Tibial artery (tissue), 4 donors: ENCODE measurements around the gene ABCG1.

ENCODE experiments used
- DNase-seq, 2 donors: peaks; one replicate each; pipeline ENCODE4 v3.0.0-alpha.2; 2019
- H3K27ac ChIP-seq, 2 donors: fragments of 200-600 bp; sonication (generic) in 1 of 2; 1 replicate in 1 of 2; 2 replicates in 1 of 2; pipeline ENCODE4 v1.5.1; 2018 to 2019; ENCODE audit warnings: mild to moderate bottlenecking in 1 of 2
- H3K27me3 ChIP-seq, 2 donors: fragments of 200-600 bp; sonication (generic) in 1 of 2; one replicate each; pipeline versions ENCODE4 v1.5.1 to v1.6.0; 2016 to 2019
- H3K36me3 ChIP-seq, 3 donors: fragments of 200-600 bp; sonication (generic) in 2 of 3; one replicate each; pipeline ENCODE4 v1.5.1; 2016 to 2019; ENCODE audit warnings: mild to moderate bottlenecking in 2 of 3
- H3K4me1 ChIP-seq, 4 donors: fragments of 200-600 bp; sonication (generic) in 2 of 4; 1 replicate in 3 of 4; 2 replicates in 1 of 4; pipeline ENCODE4 v1.5.1; 2016 to 2019
- H3K4me3 ChIP-seq, 2 donors: fragments of 200-600 bp; sonication (generic) in 1 of 2; 1 replicate in 1 of 2; 2 replicates in 1 of 2; pipeline ENCODE4 v1.5.1; 2018 to 2019; ENCODE audit warnings: mild to moderate bottlenecking in 2 of 2
- H3K9me3 ChIP-seq, 3 donors: fragments of 200-600 bp; sonication (generic) in 1 of 3; one replicate each; pipeline ENCODE4 v1.5.1; 2016 to 2019
- CTCF ChIP-seq, 2 experiments: fragments of 200-600 bp in 1 of 2; fragments of 450-650 bp in 1 of 2; IDR thresholded peaks; one replicate each; pipeline ENCODE4 v1.5.1; 2017 to 2019; ENCODE audit warnings: antibody characterized with exemption in 2 of 2, mild to moderate bottlenecking in 1 of 2, moderate library complexity in 1 of 2
- intact Hi-C: fragments of 100-400 bp; cut with DNase I; formaldehyde crosslinking; loops from one replicate; pipeline ENCODE4 v1.15.0; 2023; ENCODE audit warnings: low total_unique reads

Gene ABCG1

DNA sequence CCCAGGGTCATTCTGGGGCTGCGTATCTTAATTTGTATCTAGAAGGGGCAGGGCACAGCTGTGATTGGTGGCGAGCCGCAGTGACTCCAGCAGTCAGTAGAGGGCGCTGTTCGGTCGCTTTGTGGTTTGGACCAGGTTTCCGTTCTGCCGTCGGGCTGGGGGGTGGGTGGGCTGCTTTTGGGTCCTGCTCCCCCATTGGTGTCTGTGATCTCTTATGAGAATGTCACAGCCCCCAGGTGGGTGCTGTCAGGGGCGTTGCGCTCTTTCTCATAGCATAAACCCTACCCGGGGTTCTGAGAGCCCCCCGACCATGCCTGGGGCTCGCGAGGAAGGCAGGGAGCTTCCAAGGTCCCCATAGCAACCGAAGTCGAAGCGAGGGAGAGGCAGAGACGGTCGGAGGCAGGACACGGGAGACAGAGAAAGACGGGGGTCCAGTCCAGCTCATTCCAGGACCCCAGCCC lies 90.8 kb downstream of the ABCG1 start:
- Histone ChIP-seq H3K27me3 (peaks cover 0 to 82% of the 10 kb centered on the region in 2 donors), H3K36me3 (no peaks in the 10 kb centered on the region), H3K4me3 (no peak overlapping the region), H3K27ac (no peak overlapping the region), H3K4me1 (peaks cover 0 to 5% (median 0%) of the 10 kb centered on the region in 4 donors), H3K9me3 (no peaks in the 10 kb centered on the region)
- no peak for DNase-seq
- intact Hi-C loops, result no loop called here
- TF ChIP-seq CTCF (IDR thresholded peaks at IDR 0.05), result peak; percentile 34 to 52

DNA sequence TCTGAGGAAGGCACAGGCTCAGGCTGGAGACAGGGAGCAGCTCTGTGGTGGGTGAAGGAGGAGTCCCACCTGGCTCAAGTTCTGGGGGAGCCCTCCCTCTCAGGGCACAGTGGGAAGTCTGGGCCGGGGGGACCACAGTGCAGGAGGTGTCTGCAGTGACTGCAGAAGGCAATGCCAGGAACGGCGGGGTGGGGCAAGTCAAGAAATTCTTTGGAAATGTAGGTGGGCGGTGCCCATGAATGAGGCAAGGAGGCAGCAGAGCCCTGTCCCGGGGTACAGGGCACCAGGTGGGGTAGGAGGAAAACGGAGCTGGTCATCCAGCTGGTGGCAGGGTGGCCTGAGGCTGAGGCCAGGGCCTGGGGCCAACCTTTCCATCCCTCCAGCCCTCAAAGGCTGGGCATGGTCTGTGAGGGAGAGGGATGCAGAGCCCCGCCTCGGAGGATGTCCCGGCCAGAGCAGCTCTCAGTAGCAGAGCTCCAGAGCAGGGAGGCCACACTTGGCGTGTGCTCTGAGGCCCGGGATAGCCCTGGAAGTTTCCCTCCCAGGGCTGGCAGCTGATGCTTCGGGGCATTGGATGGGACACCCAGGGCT lies 91.6 kb downstream of the ABCG1 start:
- DNase-seq, result no peak

GRCh38 chr21:42311160-42311559 lies 92.2 kb downstream of the ABCG1 start:
- DNase-seq, result no peak
- intact Hi-C loops, result no loop called here

More for the DNA sequence above, 91.6 kb downstream of the ABCG1 start:
- Histone ChIP-seq H3K27me3 (peaks cover 0 to 79% of the 10 kb centered on the region in 2 donors), H3K27ac (no peak overlapping the region), H3K36me3 (no peaks in the 10 kb centered on the region), H3K4me3 (no peak overlapping the region), H3K9me3 (no peaks in the 10 kb centered on the region), H3K4me1 (peaks cover 0 to 5% (median 0%) of the 10 kb centered on the region in 4 donors)
- intact Hi-C loops, result no loop called here
- no peak for TF ChIP-seq CTCF (IDR thresholded peaks at IDR 0.05)

DNA sequence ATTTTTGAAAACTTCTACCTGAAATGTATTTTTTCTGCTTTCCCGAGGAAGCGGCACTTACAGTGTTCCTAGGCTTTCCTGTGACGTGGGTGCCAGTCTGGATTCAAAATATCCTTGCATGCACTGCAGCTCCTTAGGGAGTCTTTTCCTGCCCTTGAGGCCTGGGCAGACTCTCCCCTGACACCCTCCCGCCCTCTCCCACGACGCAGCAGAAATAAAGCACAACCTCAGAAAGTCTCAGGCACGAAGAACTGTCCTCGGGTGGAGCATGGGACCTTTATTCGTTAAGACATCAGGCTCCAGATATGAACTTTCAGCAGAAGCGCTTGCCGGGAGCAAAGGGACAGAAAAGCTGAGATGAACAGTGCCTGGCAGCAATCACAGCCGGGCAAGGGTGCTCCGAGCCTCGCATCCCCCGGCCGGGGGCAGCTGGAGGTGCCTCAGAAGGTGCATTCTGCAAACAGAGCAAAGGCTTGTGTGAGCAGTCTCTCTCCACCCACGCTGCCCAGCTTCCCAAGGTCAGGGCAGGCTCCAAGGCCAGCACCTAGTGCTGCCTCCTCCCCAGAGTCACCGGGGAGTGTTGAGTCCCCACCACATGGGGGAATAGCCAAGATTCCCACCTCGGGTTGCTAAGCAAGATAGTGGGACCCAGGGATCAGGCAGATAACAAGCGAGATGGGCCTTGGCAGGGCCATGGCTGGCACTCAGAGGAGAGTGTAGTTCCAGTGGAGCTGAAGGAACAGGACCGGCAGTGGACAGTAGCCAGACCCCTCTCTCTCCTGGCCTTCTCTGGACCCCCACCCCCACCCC lies 93.1 kb downstream of the ABCG1 start:
- no peak overlapping the region for H3K4me3 ChIP-seq
- TF ChIP-seq CTCF (IDR thresholded peaks at IDR 0.05), result no peak
- H3K36me3 ChIP-seq, result no peaks in the 10 kb centered on the region
- intact Hi-C loops, result no loop called here
- no peaks in the 10 kb centered on the region for H3K9me3 ChIP-seq
- H3K4me1 ChIP-seq, result peaks cover 0 to 5% (median 0%) of the 10 kb centered on the region in 4 donors
- no peak overlapping the region for H3K27ac ChIP-seq
- H3K27me3 ChIP-seq, result peaks cover 0 to 69% of the 10 kb centered on the region in 2 donors
- DNase-seq, result no peak

More at GRCh38 chr21:42311160-42311559, 92.2 kb downstream of the ABCG1 start:
- H3K4me1 ChIP-seq, result peaks cover 0 to 5% (median 0%) of the 10 kb centered on the region in 4 donors
- H3K27ac ChIP-seq, result no peak overlapping the region
- TF ChIP-seq CTCF (IDR thresholded peaks at IDR 0.05), result no peak
- H3K4me3 ChIP-seq, result no peak overlapping the region
- no peaks in the 10 kb centered on the region for H3K9me3 ChIP-seq
- peaks cover 0 to 72% of the 10 kb centered on the region in 2 donors for H3K27me3 ChIP-seq
- H3K36me3 ChIP-seq, result no peaks in the 10 kb centered on the region

GRCh38 chr21:42312626-42313104 lies 93.7 kb downstream of the ABCG1 start:
- no peak for TF ChIP-seq CTCF (IDR thresholded peaks at IDR 0.05)
- Histone ChIP-seq H3K4me3 (no peak overlapping the region), H3K36me3 (no peaks in the 10 kb centered on the region), H3K27ac (no peak overlapping the region), H3K27me3 (peaks cover 0 to 69% of the 10 kb centered on the region in 2 donors), H3K9me3 (no peaks in the 10 kb centered on the region), H3K4me1 (peaks cover 0 to 5% (median 0%) of the 10 kb centered on the region in 4 donors)
- intact Hi-C loops, result no loop called here
- DNase-seq, result no peak
